MCF 10A (cell line): Measurements from ENCODE around the gene ELAPOR1. TPM values are rescaled to one million over a fixed set of nuclear protein-coding genes. Genes with fewer than 3 reads are reported as not detected.

Experiments used
- BruUV-seq: library from RNA; stranded (reverse); fragments of 400-500 nt; replicated peaks from 2 replicates; lab custom pipeline; 2021; lab: Mats Ljungman, UMichigan
- CTCF ChIA-PET: fragments of 300-600 bp; sonication (Branson Sonifier 250); formaldehyde crosslinking; extraction: SDS; loops from one replicate; lab custom pipeline; 2021; ENCODE audit warnings: antibody characterized with exemption, inconsistent platforms; lab: Yijun Ruan, JAX
- POLR2A ChIA-PET: fragments of 300-600, 350-650 bp; sonication (Branson Sonifier 250); formaldehyde crosslinking; extraction: SDS; loops from one replicate; lab custom pipeline; 2020; ENCODE audit warnings: antibody characterized with exemption, inconsistent platforms; lab: Yijun Ruan, JAX
- DNase-seq: peaks from one replicate; pipeline ENCODE4 v3.0.0-alpha.2; 2018; ENCODE audit not compliant: unreplicated experiment
- H3K27ac Mint-ChIP-seq: one replicate; pipeline ENCODE4 v1.8.0; 2022; ENCODE audit warnings: mild to moderate bottlenecking, low read depth, mixed read lengths; ENCODE audit not compliant: unreplicated experiment
- H3K27me3 Mint-ChIP-seq: one replicate; pipeline ENCODE4 v1.8.0; 2022; ENCODE audit warnings: mixed read lengths; ENCODE audit not compliant: insufficient read depth, unreplicated experiment
- H3K36me3 Mint-ChIP-seq: one replicate; pipeline ENCODE4 v1.8.0; 2022; ENCODE audit warnings: mild to moderate bottlenecking, moderate library complexity, mixed read lengths; ENCODE audit not compliant: insufficient read depth, unreplicated experiment
- H3K4me1 Mint-ChIP-seq: one replicate; pipeline ENCODE4 v1.8.0; 2022; ENCODE audit warnings: mixed read lengths; ENCODE audit not compliant: insufficient read depth, unreplicated experiment
- H3K4me3 Mint-ChIP-seq: one replicate; pipeline ENCODE4 v1.8.0; 2022; ENCODE audit warnings: mild to moderate bottlenecking, moderate library complexity, mixed read lengths; ENCODE audit not compliant: unreplicated experiment
- H3K9me3 Mint-ChIP-seq: one replicate; pipeline ENCODE4 v1.8.0; 2022; ENCODE audit warnings: mixed read lengths; ENCODE audit not compliant: unreplicated experiment
- CTCF ChIP-seq: fragments of 200-600 bp; IDR thresholded peaks from one replicate; pipeline ENCODE4 v1.8.0; 2022; ENCODE audit warnings: antibody characterized with exemption, mild to moderate bottlenecking; ENCODE audit not compliant: unreplicated experiment
- intact Hi-C: fragments of 100-400 bp; cut with micrococcal nuclease; formaldehyde crosslinking; loops from 2 replicates; pipeline ENCODE4 v1.14.1; 2022
- total RNA-seq: library from RNA; stranded (reverse); gene quantifications from 2 replicates; pipeline ENCODE4 v1.2.3, GENCODE V29; 2022

The ELAPOR1 gene
- total RNA-seq, 1 experiment from 2014 or later: 0.58 TPM

DNA sequence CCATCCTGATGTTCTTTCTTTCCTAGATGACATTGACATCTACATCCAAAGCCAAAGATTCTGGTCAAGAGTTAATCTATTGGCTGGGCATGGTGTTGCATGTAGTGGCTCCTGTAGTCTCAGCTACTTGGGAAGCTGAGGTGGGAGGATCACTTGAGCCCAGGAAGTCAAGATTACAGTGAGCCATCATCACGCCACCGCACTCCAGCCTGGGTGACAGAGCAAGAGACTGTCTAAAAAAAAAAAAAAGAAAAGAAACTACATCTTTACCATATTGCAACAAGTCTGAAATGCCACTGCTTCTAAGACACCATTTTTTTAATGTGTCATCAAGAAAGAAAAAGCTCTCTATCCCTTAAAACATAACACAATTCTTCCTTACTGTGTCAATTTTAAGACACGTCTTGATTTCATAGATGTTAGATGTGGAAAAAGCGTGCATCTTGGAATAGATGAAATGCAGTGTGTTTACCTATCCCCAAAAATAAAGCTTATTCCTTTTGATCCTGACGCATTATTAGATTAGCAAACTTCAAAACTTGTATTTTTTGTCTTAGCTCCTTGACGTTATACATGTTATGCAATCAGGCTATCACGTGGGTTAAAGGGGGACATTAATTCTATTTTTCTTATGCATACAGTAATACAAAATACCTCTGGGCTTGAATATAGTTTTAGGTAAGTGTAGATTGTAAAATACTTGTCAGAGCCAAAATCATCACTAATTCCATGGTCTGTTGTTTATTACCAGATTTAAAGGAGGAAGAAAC lies 46.3 kb downstream of the ELAPOR1 start:
- POLR2A ChIA-PET: interaction anchor here (0.7 to 3.5 kb wide), 4 partner anchors 40 to 225 kb away, joined by 3 to 18 read pairs (median 8); partner anchors contain the start of gene SARS1
- H3K9me3 Mint-ChIP-seq: no peaks in the 10 kb centered on the region
- CTCF ChIA-PET: no interaction called here

GRCh38 chr1:109161858-109162606 lies 48.1 kb downstream of the ELAPOR1 start:
- Mint-ChIP-seq H3K27ac (peak overlapping the region; percentile 72), H3K27me3 (no peaks in the 10 kb centered on the region), H3K4me1 (peaks cover 9% of the 10 kb centered on the region), H3K36me3 (no peaks in the 10 kb centered on the region), H3K9me3 (no peaks in the 10 kb centered on the region), H3K4me3 (peak overlapping the region; percentile 21)
- intact Hi-C loops: no loop called here
- no TSS peak for BruUV-seq
- POLR2A ChIA-PET: interaction anchor here (0.6 to 3.5 kb wide), 8 partner anchors 10 to 229 kb away, joined by 3 to 18 read pairs (median 3); partner anchors contain the start of gene SARS1
- peak; percentile 79 for DNase-seq
- CTCF ChIA-PET: interaction anchor here (0.5 to 1.4 kb wide), 6 partner anchors 18 to 115 kb away, joined by 3 read pairs; no protein-coding TSS in a partner anchor
- no peak for TF ChIP-seq CTCF

More for the DNA sequence above, 46.3 kb downstream of the ELAPOR1 start:
- DNase-seq: no peak
- H3K4me3 Mint-ChIP-seq: no peak overlapping the region
- no peak for TF ChIP-seq CTCF
- intact Hi-C loops: no loop called here
- BruUV-seq: no TSS peak
- no peaks in the 10 kb centered on the region for H3K36me3 Mint-ChIP-seq
- H3K27ac Mint-ChIP-seq: no peak overlapping the region
- no peaks in the 10 kb centered on the region for H3K27me3 Mint-ChIP-seq
- peaks cover 9% of the 10 kb centered on the region for H3K4me1 Mint-ChIP-seq

DNA sequence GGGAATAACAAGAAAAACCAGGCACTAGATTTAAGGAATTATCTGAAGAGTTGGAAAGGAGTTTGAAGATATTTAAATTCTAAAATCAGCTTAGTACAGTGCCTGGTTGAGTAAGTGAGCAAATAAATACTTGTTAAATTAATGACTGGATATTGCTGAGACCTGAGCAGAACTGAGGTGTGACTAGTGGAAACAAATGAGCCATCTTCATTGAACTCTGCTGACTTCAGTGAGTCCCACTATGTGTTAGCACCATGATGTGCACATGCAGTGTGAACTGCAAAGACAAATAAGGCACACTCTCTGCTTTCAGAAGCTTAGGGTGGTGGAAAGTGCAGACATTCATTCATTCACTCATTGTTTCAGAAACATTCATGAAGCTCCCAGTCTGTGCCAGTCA lies 48.7 kb downstream of the ELAPOR1 start:
- Mint-ChIP-seq H3K9me3 (no peaks in the 10 kb centered on the region), H3K27me3 (no peaks in the 10 kb centered on the region), H3K4me3 (no peak overlapping the region), H3K27ac (no peak overlapping the region), H3K4me1 (peaks cover 9% of the 10 kb centered on the region), H3K36me3 (no peaks in the 10 kb centered on the region)
- CTCF ChIA-PET: interaction anchor here (0.5 to 2.0 kb wide), 5 partner anchors 12 to 71 kb away, joined by 3 to 5 read pairs (median 3); no protein-coding TSS in a partner anchor
- no peak for TF ChIP-seq CTCF
- intact Hi-C loops: no loop called here
- POLR2A ChIA-PET: interaction anchor here (0.6 to 3.5 kb wide), 9 partner anchors 9 to 229 kb away, joined by 3 to 18 read pairs (median 3); partner anchors contain the start of gene SARS1
- BruUV-seq: no TSS peak
- DNase-seq: no peak
